PFSK-1 (cell line): Measurements from ENCODE around the gene TKFC.

Source experiments
- FOXP2 ChIP-seq: optimal IDR thresholded peaks from 2 replicates; pipeline ENCODE3; 2011; ENCODE audit warnings: borderline replicate concordance, control low read depth, inconsistent platforms; ENCODE audit not compliant: insufficient read depth; ENCODE audit errors: extremely low read length, extremely low read depth
- POLR2AphosphoS5 ChIP-seq: IDR thresholded peaks from 2 replicates; pipeline ENCODE4 v1.6.1; 2012; ENCODE audit warnings: low read depth, mild to moderate bottlenecking, control low read depth, low read length, moderate library complexity
- REST ChIP-seq, 2 experiments: IDR thresholded peaks; 2 replicates each; pipeline versions ENCODE4 v1.6.1 to v1.8.0; 2011 to 2012; ENCODE audit warnings: low read depth in 2 of 2, low read length in 2 of 2, control low read depth in 1 of 2, inconsistent platforms in 1 of 2, mild to moderate bottlenecking in 1 of 2, moderate library complexity in 1 of 2; ENCODE audit not compliant: insufficient read depth in 1 of 2
- SIN3A ChIP-seq: IDR thresholded peaks from 2 replicates; pipeline ENCODE4 v1.6.1; 2012; ENCODE audit warnings: mild to moderate bottlenecking, low read length, moderate library complexity, borderline replicate concordance; ENCODE audit not compliant: insufficient read depth
- TAF1 ChIP-seq: IDR thresholded peaks from 2 replicates; pipeline ENCODE4 v1.6.1; 2012; ENCODE audit warnings: low read length, control low read depth, borderline replicate concordance; ENCODE audit not compliant: insufficient read depth

The TKFC gene

GRCh38 chr11:61338783-61339489, 5.9 kb downstream of the TKFC start:
- no peak for TF ChIP-seq POLR2AphosphoS5
- no peak for TF ChIP-seq SIN3A
- no peak for TF ChIP-seq TAF1
- no peak for TF ChIP-seq FOXP2
- TF ChIP-seq REST (IDR thresholded peaks at IDR 0.05; ENCODE audit: insufficient read depth in 1 of 2, low read depth in 2 of 2, low read length in 2 of 2): no peak

- TF ChIP-seq FOXP2: no peak
- no peak for TF ChIP-seq SIN3A
- TF ChIP-seq REST (IDR thresholded peaks at IDR 0.05; ENCODE audit: insufficient read depth in 1 of 2, low read depth in 2 of 2, low read length in 2 of 2): no peak
- no peak for TF ChIP-seq POLR2AphosphoS5
- no peak for TF ChIP-seq TAF1
These were observed 6.5 kb downstream of the TKFC start for GRCh38 chr11:61339490-61339878.

- no peak for TF ChIP-seq FOXP2
- no peak for TF ChIP-seq REST (IDR thresholded peaks at IDR 0.05; ENCODE audit: insufficient read depth in 1 of 2, low read depth in 2 of 2, low read length in 2 of 2)
- TF ChIP-seq SIN3A: no peak
- TF ChIP-seq POLR2AphosphoS5: no peak
- TF ChIP-seq TAF1: no peak
These were observed 8.0 kb downstream of the TKFC start for GRCh38 chr11:61340979-61341378.

GRCh38 chr11:61341706-61342105, 8.7 kb downstream of the TKFC start:
- TF ChIP-seq REST (IDR thresholded peaks at IDR 0.05; ENCODE audit: insufficient read depth in 1 of 2, low read depth in 2 of 2, low read length in 2 of 2) (no peak), SIN3A (no peak), FOXP2 (no peak), TAF1 (no peak), POLR2AphosphoS5 (no peak)
